H1 (cell line): ENCODE measurements around the gene RPL23.

ENCODE experiments used
- CBX8 ChIP-seq: fragments of 300-800, 300-1000 bp; sonication (generic); IDR thresholded peaks from 2 replicates; pipeline ENCODE4 v1.7.1; 2016; ENCODE audit warnings: low read depth, low read length, borderline replicate concordance
- CEBPB ChIP-seq: IDR thresholded peaks from 2 replicates; pipeline ENCODE4 v1.6.1; 2012; ENCODE audit warnings: low read depth, low read length
- EGR1 ChIP-seq: IDR thresholded peaks from 2 replicates; pipeline ENCODE4 v1.6.1; 2011; ENCODE audit warnings: low read depth, low read length, borderline replicate concordance
- EZH2 ChIP-seq: fragments of 200-600 bp; sonication (generic); IDR thresholded peaks from 2 replicates; pipeline ENCODE4 v1.7.1; 2012; ENCODE audit warnings: low read depth, mild to moderate bottlenecking, moderate library complexity, low read length, inconsistent platforms; ENCODE audit not compliant: severe bottlenecking
- POLR2A ChIP-seq, 2 experiments: IDR thresholded peaks; 1 replicate in 1 of 2; 2 replicates in 1 of 2; pipeline ENCODE4 v1.6.1; 2011; ENCODE audit warnings: low read depth in 2 of 2, low read length in 2 of 2, mild to moderate bottlenecking in 2 of 2; ENCODE audit errors: control extremely low read depth in 1 of 2
- POLR2AphosphoS5 ChIP-seq: IDR thresholded peaks from 2 replicates; pipeline ENCODE4 v1.6.1; 2011; ENCODE audit warnings: low read depth, low read length
- RAD21 ChIP-seq, 2 experiments: IDR thresholded peaks in 1 of 2; conservative IDR thresholded peaks in 1 of 2; 2 replicates each; pipeline ENCODE4 v1.6.1; 2011; ENCODE audit warnings: low read depth in 2 of 2, low read length in 2 of 2, improper control_type of control experiment in 1 of 2, inconsistent platforms in 1 of 2, mild to moderate bottlenecking in 1 of 2, moderate library complexity in 1 of 2
- RFX5 ChIP-seq: IDR thresholded peaks from 2 replicates; pipeline ENCODE4 v1.6.1; 2011; ENCODE audit warnings: low read depth, low read length, improper control_type of control experiment, borderline replicate concordance
- TAF1 ChIP-seq: IDR thresholded peaks from 2 replicates; pipeline ENCODE4 v1.6.1; 2011; ENCODE audit warnings: mild to moderate bottlenecking, low read depth, low read length
- TCF12 ChIP-seq: IDR thresholded peaks from 2 replicates; pipeline ENCODE4 v1.6.1; 2011; ENCODE audit warnings: low read depth, mild to moderate bottlenecking, low read length
- ZNF274 ChIP-seq: IDR thresholded peaks from 2 replicates; pipeline ENCODE4 v1.7.0; 2012; ENCODE audit warnings: low read length, borderline replicate concordance; ENCODE audit errors: extremely low read depth
- TF ChIP-seq, protein P1 (sequence below), 3 experiments: IDR thresholded peaks; 1 replicate in 2 of 3; 2 replicates in 1 of 3; pipeline versions ENCODE4 v1.5.1 to v1.6.1; 2011; ENCODE audit warnings: low read length in 3 of 3, mild to moderate bottlenecking in 3 of 3, inconsistent platforms in 2 of 3, low read depth in 1 of 3, moderate library complexity in 1 of 3; ENCODE audit not compliant: insufficient read depth in 1 of 3; ENCODE audit errors: control extremely low read depth in 1 of 3
- TF ChIP-seq, protein P2 (sequence below): IDR thresholded peaks from 2 replicates; pipeline ENCODE4 v1.6.1; 2012; ENCODE audit warnings: low read length, inconsistent platforms

DNA sequence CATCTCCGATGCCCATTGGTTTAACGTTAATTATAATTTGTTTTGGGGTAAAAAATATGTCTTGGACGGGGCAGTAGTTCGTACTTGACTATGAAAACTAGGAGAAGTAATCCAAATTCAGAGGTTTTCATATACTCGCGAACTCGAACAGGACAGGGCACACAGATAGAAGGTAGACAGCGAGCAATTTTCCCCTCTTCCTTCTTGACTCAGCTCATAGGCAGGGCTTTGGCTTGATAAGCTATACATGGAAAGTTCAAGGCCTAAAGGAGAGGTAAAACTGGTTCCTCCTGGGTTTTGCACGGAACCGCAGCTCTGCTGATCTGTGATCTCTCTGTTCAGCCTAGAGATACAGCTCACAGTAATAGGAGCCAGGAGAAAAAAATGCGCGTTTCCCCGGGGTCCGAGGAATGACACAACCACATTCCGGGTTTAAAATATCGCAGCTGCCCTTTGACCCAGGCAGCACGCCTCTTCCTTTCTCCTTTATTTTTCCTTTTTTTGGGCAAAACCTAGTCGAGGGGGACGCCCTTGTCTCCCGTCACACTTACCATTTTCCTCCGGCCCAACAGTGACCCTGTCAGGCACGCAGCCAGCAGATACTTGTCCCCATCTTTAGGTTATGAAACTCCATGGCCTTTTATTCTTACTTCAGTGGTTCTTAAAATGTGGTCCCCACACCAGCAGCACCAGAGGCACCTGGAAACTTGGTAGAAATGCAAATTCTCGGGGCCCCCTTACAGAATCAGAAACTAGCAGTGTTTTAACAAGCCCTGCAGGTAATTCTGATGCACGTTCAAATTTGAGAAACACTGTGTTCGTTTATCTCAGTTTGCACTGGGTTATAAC, 14.7 kb upstream of the RPL23 start:
- TF ChIP-seq CEBPB (no peak), TAF1 (no peak), RFX5 (no peak), POLR2AphosphoS5 (no peak), EZH2 (no peak), POLR2A (IDR thresholded peaks at IDR 0.05; ENCODE audit: control extremely low read depth in 1 of 2, low read depth in 2 of 2, low read length in 2 of 2) (peak in 1 of 2 experiments; percentile 48; a peak in 1 of 3 replicates), CBX8 (no peak), ZNF274 (no peak), EGR1 (no peak), RAD21 (IDR thresholded peaks at IDR 0.05 in 1 of 2, conservative IDR thresholded peaks at IDR 0.05 in 1 of 2; ENCODE audit: low read depth in 2 of 2, low read length in 2 of 2) (no peak), TCF12 (no peak)
- TF ChIP-seq, protein P1, sequence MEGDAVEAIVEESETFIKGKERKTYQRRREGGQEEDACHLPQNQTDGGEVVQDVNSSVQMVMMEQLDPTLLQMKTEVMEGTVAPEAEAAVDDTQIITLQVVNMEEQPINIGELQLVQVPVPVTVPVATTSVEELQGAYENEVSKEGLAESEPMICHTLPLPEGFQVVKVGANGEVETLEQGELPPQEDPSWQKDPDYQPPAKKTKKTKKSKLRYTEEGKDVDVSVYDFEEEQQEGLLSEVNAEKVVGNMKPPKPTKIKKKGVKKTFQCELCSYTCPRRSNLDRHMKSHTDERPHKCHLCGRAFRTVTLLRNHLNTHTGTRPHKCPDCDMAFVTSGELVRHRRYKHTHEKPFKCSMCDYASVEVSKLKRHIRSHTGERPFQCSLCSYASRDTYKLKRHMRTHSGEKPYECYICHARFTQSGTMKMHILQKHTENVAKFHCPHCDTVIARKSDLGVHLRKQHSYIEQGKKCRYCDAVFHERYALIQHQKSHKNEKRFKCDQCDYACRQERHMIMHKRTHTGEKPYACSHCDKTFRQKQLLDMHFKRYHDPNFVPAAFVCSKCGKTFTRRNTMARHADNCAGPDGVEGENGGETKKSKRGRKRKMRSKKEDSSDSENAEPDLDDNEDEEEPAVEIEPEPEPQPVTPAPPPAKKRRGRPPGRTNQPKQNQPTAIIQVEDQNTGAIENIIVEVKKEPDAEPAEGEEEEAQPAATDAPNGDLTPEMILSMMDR (IDR thresholded peaks at IDR 0.05; ENCODE audit: control extremely low read depth in 1 of 3, insufficient read depth in 1 of 3, low read depth in 1 of 3, low read length in 3 of 3) = no peak
- TF ChIP-seq, protein P2, sequence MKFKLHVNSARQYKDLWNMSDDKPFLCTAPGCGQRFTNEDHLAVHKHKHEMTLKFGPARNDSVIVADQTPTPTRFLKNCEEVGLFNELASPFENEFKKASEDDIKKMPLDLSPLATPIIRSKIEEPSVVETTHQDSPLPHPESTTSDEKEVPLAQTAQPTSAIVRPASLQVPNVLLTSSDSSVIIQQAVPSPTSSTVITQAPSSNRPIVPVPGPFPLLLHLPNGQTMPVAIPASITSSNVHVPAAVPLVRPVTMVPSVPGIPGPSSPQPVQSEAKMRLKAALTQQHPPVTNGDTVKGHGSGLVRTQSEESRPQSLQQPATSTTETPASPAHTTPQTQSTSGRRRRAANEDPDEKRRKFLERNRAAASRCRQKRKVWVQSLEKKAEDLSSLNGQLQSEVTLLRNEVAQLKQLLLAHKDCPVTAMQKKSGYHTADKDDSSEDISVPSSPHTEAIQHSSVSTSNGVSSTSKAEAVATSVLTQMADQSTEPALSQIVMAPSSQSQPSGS = no peak
